ENCODE data around the gene LAMA2. TPM values are rescaled to one million over a fixed set of nuclear protein-coding genes. Genes with fewer than 3 reads are reported as not detected.

LAMA2 gene
- total RNA-seq, 4 donors from 2014 or later = 15.1 to 27.3 (median 25.0) TPM

DNA sequence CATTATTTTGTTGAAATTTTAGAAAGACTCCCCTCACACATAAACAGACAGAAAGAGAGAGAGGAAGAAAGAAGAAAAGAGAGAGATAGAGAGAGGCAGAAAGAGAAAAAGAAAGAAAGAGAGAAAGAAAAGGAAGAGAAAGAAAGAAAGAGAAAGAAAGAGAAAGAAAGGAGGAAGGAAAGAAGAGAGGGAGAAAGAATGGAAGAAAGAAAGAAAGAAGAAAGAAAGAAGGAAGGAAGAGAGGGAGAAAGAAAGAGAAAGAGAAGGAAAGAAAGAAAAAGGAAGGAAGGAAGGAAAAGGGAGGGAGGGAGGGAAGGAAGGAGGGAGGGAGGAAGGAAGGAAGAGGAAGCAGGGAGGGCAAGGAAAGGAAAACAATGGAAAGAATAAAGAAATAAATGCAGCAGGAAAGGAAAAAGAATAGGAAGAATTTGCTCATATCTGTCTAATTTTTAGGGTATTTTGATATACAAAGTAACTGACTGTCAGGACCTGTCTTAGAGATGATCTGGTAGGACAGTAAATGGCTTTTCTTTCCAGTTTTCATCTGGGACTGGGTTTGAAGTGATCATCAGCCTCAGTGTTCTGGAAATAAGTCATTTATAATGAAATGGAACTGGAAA is 325.6 kb downstream of the LAMA2 start:
- no peaks in the 10 kb centered on the region for H3K4me1 ChIP-seq
- no peaks in the 10 kb centered on the region for H3K27me3 ChIP-seq
- no peak overlapping the region for H3K27ac ChIP-seq
- no peaks in the 10 kb centered on the region for H3K36me3 ChIP-seq
- DNase-seq (ENCODE audit: low spot score in 2 of 2) = no peak
- H3K9me3 ChIP-seq = no peaks in the 10 kb centered on the region
- TF ChIP-seq EP300 (IDR thresholded peaks at IDR 0.05) (no peak), POLR2AphosphoS5 (IDR thresholded peaks at IDR 0.05) (no peak), POLR2A (IDR thresholded peaks at IDR 0.05) (no peak), CTCF (IDR thresholded peaks at IDR 0.05) (no peak)
- H3K4me3 ChIP-seq = no peak overlapping the region

- Histone ChIP-seq H3K27me3 (no peaks in the 10 kb centered on the region), H3K27ac (no peak overlapping the region), H3K4me1 (no peaks in the 10 kb centered on the region), H3K4me3 (no peak overlapping the region), H3K9me3 (no peaks in the 10 kb centered on the region), H3K36me3 (no peaks in the 10 kb centered on the region)
- no peak for DNase-seq (ENCODE audit: low spot score in 2 of 2)
- no peak for TF ChIP-seq POLR2A (IDR thresholded peaks at IDR 0.05)
- TF ChIP-seq POLR2AphosphoS5 (IDR thresholded peaks at IDR 0.05) = no peak
- no peak for TF ChIP-seq EP300 (IDR thresholded peaks at IDR 0.05)
- TF ChIP-seq CTCF (IDR thresholded peaks at IDR 0.05) = no peak
- 92% methylated on average over 6 of the region's 6 CpGs for WGBS
Measured at GRCh38 chr6:129209355-129209754, 326.4 kb downstream of the LAMA2 start.

DNA sequence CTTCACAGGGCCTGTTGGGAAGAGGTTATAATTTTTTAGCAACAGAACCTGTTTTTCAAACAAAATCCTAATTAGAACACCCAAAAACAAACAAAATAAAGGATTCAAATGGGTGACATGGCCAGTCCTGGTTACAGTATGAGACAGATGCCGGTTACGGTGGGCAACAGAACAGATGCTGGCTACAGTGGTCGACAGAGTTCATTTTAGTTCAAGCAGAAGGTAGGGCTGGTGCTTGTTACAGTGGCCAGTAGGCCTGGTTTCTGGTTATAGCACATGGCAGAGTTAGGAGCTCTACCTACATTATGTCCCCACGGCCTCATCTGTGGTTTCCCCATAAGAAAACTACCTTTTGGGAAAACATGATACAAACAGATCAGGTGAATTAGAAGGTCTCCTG is 327.7 kb downstream of the LAMA2 start:
- H3K27me3 ChIP-seq = no peaks in the 10 kb centered on the region
- TF ChIP-seq POLR2AphosphoS5 (IDR thresholded peaks at IDR 0.05) (no peak), POLR2A (IDR thresholded peaks at IDR 0.05) (no peak)
- H3K36me3 ChIP-seq = no peaks in the 10 kb centered on the region
- no peak overlapping the region for H3K27ac ChIP-seq
- H3K9me3 ChIP-seq = no peaks in the 10 kb centered on the region
- DNase-seq (ENCODE audit: low spot score in 2 of 2) = no peak
- 95% methylated on average over 4 of the region's 4 CpGs for WGBS
- no peak overlapping the region for H3K4me3 ChIP-seq
- no peaks in the 10 kb centered on the region for H3K4me1 ChIP-seq

- TF ChIP-seq EP300 (IDR thresholded peaks at IDR 0.05) (no peak), CTCF (IDR thresholded peaks at IDR 0.05) (no peak), POLR2A (IDR thresholded peaks at IDR 0.05) (no peak), POLR2AphosphoS5 (IDR thresholded peaks at IDR 0.05) (no peak)
- Histone ChIP-seq H3K4me1 (no peaks in the 10 kb centered on the region), H3K27ac (no peak overlapping the region), H3K9me3 (no peaks in the 10 kb centered on the region), H3K4me3 (no peak overlapping the region), H3K36me3 (no peaks in the 10 kb centered on the region), H3K27me3 (no peaks in the 10 kb centered on the region)
- WGBS = 97% methylated on average over 1 of the region's 1 CpG
- DNase-seq (ENCODE audit: low spot score in 2 of 2) = no peak
Measured at GRCh38 chr6:129211626-129212025, 328.7 kb downstream of the LAMA2 start.

GRCh38 chr6:129212081-129212480 is 329.1 kb downstream of the LAMA2 start:
- WGBS = 61% methylated on average over 3 of the region's 3 CpGs
- Histone ChIP-seq H3K4me3 (no peak overlapping the region), H3K4me1 (no peaks in the 10 kb centered on the region), H3K27me3 (no peaks in the 10 kb centered on the region), H3K9me3 (no peaks in the 10 kb centered on the region), H3K36me3 (no peaks in the 10 kb centered on the region), H3K27ac (no peak overlapping the region)
- no peak for DNase-seq (ENCODE audit: low spot score in 2 of 2)
- TF ChIP-seq POLR2AphosphoS5 (IDR thresholded peaks at IDR 0.05) (no peak), EP300 (IDR thresholded peaks at IDR 0.05) (no peak), CTCF (IDR thresholded peaks at IDR 0.05) (no peak), POLR2A (IDR thresholded peaks at IDR 0.05) (no peak)

- no peak overlapping the region for H3K27ac ChIP-seq
- no peaks in the 10 kb centered on the region for H3K27me3 ChIP-seq
- no peak overlapping the region for H3K4me3 ChIP-seq
- no peak for DNase-seq (ENCODE audit: low spot score in 2 of 2)
- no peaks in the 10 kb centered on the region for H3K4me1 ChIP-seq
- no peaks in the 10 kb centered on the region for H3K36me3 ChIP-seq
- H3K9me3 ChIP-seq = no peaks in the 10 kb centered on the region
- TF ChIP-seq POLR2A (IDR thresholded peaks at IDR 0.05) = no peak
- no peak for TF ChIP-seq CTCF (IDR thresholded peaks at IDR 0.05)
- no peak for TF ChIP-seq POLR2AphosphoS5 (IDR thresholded peaks at IDR 0.05)
- no peak for TF ChIP-seq EP300 (IDR thresholded peaks at IDR 0.05)
Measured at GRCh38 chr6:129215246-129215645, 332.3 kb downstream of the LAMA2 start.

Data from suprapubic skin (tissue), 4 donors.